Activated naive CD8-positive, alpha-beta T cell treated with anti-CD3 and anti-CD28 coated beads for 36 hours (primary cell): ENCODE results near the gene SPHKAP. TPM values are rescaled to one million over a fixed set of nuclear protein-coding genes. Genes with fewer than 3 reads are reported as not detected.
"Not testable (repeated sequence)": the region's sequence is repeated elsewhere in the genome, so short reads cannot be mapped to it uniquely, and the experiment has no call there.

Source experiments
- DNase-seq: peaks from one replicate; pipeline ENCODE4 v3.0.0; 2021
- H3K27ac Mint-ChIP-seq: one replicate; pipeline ENCODE4 v1.8.0; 2022; ENCODE audit warnings: mild to moderate bottlenecking, moderate library complexity, mixed read lengths
- H3K27me3 Mint-ChIP-seq: one replicate; pipeline ENCODE4 v1.8.0; 2022; ENCODE audit warnings: mild to moderate bottlenecking, mixed read lengths
- H3K36me3 Mint-ChIP-seq: one replicate; pipeline ENCODE4 v1.8.0; 2021; ENCODE audit warnings: mild to moderate bottlenecking, mixed read lengths
- H3K4me1 Mint-ChIP-seq: one replicate; pipeline ENCODE4 v1.8.0; 2021; ENCODE audit warnings: mixed read lengths
- H3K4me3 Mint-ChIP-seq: one replicate; pipeline ENCODE4 v1.8.0; 2022; ENCODE audit warnings: mild to moderate bottlenecking, moderate library complexity, mixed read lengths
- H3K9me3 Mint-ChIP-seq: one replicate; pipeline ENCODE4 v1.8.0; 2022; ENCODE audit warnings: mixed read lengths
- total RNA-seq, 2 experiments: library from RNA; stranded (reverse); gene quantifications; one replicate each; pipeline ENCODE4 v1.2.3, GENCODE V29; 2021

SPHKAP gene, protein sequence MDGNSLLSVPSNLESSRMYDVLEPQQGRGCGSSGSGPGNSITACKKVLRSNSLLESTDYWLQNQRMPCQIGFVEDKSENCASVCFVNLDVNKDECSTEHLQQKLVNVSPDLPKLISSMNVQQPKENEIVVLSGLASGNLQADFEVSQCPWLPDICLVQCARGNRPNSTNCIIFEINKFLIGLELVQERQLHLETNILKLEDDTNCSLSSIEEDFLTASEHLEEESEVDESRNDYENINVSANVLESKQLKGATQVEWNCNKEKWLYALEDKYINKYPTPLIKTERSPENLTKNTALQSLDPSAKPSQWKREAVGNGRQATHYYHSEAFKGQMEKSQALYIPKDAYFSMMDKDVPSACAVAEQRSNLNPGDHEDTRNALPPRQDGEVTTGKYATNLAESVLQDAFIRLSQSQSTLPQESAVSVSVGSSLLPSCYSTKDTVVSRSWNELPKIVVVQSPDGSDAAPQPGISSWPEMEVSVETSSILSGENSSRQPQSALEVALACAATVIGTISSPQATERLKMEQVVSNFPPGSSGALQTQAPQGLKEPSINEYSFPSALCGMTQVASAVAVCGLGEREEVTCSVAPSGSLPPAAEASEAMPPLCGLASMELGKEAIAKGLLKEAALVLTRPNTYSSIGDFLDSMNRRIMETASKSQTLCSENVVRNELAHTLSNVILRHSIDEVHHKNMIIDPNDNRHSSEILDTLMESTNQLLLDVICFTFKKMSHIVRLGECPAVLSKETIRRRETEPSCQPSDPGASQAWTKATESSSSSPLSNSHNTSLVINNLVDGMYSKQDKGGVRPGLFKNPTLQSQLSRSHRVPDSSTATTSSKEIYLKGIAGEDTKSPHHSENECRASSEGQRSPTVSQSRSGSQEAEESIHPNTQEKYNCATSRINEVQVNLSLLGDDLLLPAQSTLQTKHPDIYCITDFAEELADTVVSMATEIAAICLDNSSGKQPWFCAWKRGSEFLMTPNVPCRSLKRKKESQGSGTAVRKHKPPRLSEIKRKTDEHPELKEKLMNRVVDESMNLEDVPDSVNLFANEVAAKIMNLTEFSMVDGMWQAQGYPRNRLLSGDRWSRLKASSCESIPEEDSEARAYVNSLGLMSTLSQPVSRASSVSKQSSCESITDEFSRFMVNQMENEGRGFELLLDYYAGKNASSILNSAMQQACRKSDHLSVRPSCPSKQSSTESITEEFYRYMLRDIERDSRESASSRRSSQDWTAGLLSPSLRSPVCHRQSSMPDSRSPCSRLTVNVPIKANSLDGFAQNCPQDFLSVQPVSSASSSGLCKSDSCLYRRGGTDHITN (N-terminal part only)
- not detected for total RNA-seq

DNA sequence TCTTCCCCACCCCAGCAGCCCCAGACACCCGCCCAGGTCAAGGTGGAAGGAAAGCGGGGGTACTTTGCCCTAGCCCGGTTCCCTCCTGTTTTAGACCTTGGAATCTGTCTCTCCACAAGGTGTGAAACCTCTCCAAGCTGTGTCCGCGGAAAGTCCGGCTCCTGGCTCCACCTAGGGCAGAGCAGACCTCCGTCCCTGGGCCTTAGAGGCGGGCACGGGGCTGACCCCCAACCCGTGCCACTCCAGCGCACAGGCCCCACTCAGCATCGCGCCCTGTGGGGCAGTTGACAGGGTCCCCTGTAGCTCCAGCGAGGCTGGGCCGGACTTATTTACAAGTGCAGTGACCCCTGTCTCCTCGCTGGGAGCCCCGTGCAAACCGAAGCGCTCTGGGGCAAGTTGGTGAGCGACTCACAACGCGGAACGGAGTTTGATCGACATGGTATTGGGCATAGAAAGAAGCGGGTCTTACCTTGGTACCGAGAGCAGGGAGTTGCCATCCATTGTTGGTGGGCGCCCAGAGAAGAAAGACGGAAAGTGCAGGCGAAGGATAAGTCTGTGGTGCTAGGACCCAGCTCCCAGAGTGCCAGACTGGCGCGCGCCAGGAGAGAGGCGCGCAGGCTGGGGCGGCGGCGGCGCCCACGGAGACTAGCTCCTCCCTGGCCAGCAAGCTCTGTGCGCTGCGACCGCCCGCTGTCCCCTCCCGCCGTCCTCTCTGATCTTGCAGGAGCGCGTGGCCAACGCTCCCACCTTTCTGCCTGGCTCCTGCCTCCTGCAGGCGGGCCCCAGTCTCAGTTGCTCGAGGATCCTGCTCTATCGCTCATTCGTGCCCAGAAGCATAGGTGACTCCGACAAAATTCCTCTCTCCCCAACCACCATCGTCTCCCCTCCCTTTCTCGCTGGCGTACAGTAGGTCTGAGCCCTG lies at the start of gene SPHKAP:
Gene SPHKAP (minus strand): TSS at position 590 of the 922 bp plus-strand sequence. CDS start 89 bp downstream, at position 501.
- Mint-ChIP-seq H3K36me3 (peaks cover 3% of the 10 kb centered on the region), H3K4me1 (no peaks in the 10 kb centered on the region), H3K27me3 (peaks cover 19% of the 10 kb centered on the region), H3K9me3 (peaks cover 15% of the 10 kb centered on the region), H3K27ac (no peak within 1 kb of the TSS), H3K4me3 (no peak within 1 kb of the TSS)
- no peak for DNase-seq

DNA sequence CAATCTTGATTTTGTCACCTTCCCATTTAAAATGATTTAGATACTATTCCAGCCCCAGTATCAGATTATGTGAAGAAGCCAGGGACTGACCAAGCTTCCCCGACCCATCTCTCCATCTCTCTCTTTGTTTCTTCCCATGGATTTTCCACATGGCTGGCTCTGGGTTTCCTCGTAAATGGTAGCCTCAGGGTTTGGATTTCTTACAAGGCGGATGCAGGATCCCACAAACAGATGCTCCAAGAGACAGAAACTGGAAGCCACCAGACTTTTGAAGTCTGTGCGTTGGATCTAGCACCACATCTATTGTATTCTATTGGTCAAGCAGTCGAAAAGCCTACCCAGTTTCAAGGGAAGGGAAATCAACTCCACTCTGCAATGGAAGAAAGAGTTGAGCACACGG lies 46.0 kb upstream of the SPHKAP start:
- Mint-ChIP-seq H3K4me1 (no peaks in the 10 kb centered on the region), H3K27ac (no peak overlapping the region)

DNA sequence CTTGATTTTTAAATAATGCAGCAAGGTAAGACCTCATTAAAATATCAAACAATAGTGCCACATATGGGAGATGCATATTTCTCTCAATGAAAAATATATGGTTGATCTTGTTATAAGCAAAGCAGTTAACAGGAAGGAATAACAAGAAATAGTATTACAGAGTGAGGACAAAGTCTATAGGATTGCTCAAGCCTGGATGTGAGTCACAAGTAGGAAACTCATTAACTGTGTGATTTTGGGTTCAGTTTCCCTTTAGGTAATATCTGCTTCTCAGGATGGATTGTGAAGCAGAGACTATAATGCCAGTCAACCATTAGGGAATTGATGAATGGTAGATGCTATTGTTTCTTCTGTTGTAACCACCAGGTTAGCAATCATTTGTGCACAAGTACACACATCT lies 42.9 kb upstream of the SPHKAP start:
- Mint-ChIP-seq H3K4me3 (no peak overlapping the region), H3K9me3 (peaks cover 4% of the 10 kb centered on the region), H3K27ac (no peak overlapping the region), H3K36me3 (no peaks in the 10 kb centered on the region), H3K27me3 (no peaks in the 10 kb centered on the region), H3K4me1 (no peaks in the 10 kb centered on the region)
- DNase-seq = no peak

More for the DNA sequence above, 46.0 kb upstream of the SPHKAP start:
- H3K9me3 Mint-ChIP-seq = peaks cover 2% of the 10 kb centered on the region
- H3K4me3 Mint-ChIP-seq = no peak overlapping the region
- no peak for DNase-seq
- H3K27me3 Mint-ChIP-seq = no peaks in the 10 kb centered on the region
- no peaks in the 10 kb centered on the region for H3K36me3 Mint-ChIP-seq

DNA sequence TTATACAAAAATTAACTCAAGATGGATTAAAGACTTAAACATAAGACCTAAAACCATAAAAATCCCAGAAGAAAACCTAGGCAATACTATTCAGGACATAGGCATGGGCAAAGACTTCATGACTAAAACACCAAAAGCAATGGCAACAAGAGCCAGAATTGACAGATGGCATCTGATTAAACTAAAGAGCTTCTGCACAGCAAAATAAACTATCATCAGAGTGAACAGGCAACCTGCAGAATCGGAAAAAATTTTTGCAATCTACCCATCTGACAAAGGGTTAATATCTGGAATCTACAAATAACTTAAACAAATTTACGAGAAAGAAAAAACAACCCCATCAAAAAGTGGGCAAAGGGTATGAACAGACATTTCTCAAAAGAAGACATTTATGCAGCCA lies 37.1 kb upstream of the SPHKAP start:
- H3K27ac Mint-ChIP-seq, H3K27me3 Mint-ChIP-seq, H3K36me3 Mint-ChIP-seq, H3K4me1 Mint-ChIP-seq, H3K4me3 Mint-ChIP-seq, DNase-seq, H3K9me3 Mint-ChIP-seq: not testable (repeated sequence)

DNA sequence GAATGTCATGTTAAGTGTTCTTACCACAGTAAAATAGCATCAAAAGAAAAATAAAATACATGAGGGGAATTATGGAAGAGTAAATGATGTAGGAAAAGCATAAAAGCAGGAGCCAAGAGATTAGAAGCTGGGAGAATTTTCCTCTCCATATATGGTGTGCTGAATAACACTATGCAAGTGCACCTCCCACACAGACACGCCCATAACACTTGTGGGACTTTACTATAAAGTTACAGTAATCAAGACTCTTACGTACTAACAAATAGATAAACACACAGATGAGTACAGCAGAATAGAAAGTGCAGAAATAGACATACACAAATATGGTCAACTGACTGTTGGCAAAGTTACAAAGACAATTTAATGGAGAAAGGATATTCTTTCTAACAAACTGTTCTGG lies 16.0 kb upstream of the SPHKAP start:
- no peaks in the 10 kb centered on the region for H3K36me3 Mint-ChIP-seq
- no peaks in the 10 kb centered on the region for H3K27me3 Mint-ChIP-seq
- no peak overlapping the region for H3K27ac Mint-ChIP-seq
- no peak overlapping the region for H3K4me3 Mint-ChIP-seq
- no peaks in the 10 kb centered on the region for H3K4me1 Mint-ChIP-seq
- DNase-seq = no peak
- peaks cover 5% of the 10 kb centered on the region for H3K9me3 Mint-ChIP-seq

DNA sequence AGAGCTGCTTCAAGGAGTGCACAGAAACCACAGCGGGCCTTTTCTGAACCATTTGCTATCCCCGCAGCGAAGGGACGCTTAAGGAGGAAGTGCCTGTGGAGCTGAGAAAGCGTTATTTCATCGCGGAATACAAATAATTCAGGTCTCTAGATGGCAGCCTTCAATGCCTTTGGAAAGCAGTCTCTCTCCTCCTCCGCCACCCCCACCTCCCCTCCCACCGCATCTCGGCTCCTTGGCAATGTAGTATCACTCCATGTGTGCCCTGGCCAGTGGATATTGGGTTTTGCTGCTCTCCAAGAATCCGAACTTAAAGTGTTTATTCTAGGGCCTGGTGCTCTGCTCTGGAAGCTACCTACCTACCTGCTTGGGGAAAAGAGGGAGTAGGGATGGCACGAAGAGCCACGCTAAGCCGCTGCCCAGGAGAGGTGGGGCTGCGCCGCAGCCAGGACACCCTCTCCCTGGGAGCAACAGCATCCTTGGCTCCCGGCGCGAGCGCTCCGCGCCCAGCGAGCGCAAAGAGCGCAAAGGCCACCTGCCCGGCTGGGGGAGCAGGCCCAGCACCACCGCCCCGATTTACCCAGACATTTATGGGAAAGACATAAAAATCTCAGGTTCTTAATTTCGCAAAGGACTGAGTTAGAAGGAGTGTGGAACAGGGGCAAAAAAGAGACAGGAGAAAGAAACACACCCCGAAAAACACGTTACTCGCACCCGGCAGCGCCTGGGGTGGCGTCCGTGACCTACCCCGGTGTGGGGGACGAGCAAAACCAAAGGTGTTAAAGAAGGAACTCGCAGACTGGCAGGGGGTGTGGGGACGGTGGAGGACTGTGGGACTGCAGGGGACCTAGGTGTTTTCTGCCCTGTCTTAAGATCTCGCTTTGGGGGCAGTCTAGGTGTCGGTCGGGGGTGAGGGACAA lies 1.0 kb downstream of the SPHKAP start:
- H3K27me3 Mint-ChIP-seq = peaks cover 19% of the 10 kb centered on the region
- no peak for DNase-seq
- peaks cover 3% of the 10 kb centered on the region for H3K36me3 Mint-ChIP-seq
- peaks cover 14% of the 10 kb centered on the region for H3K9me3 Mint-ChIP-seq
- H3K4me3 Mint-ChIP-seq = no peak overlapping the region
- no peak overlapping the region for H3K27ac Mint-ChIP-seq
- no peaks in the 10 kb centered on the region for H3K4me1 Mint-ChIP-seq

DNA sequence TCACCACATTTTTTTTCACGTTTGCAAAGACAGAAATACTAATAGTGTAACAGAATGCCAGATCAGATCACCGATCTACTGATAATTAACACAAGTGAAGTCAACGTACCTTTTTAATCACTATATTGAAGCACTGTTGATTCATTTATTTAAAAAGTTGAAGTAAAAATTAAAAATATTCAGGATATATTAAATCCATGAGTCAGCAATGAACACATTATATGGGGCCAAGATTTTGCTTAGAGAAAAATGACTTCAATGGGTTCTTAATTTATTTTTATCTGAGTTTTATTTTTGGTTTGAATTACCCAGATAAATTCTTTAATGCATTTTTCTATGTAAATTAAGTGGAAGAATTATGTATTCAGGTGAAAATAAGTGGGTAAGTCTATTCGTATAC lies 14.2 kb downstream of the SPHKAP start:
- no peak for DNase-seq
- Mint-ChIP-seq H3K4me1 (no peaks in the 10 kb centered on the region), H3K27ac (no peak overlapping the region), H3K9me3 (no peaks in the 10 kb centered on the region), H3K36me3 (no peaks in the 10 kb centered on the region), H3K27me3 (no peaks in the 10 kb centered on the region), H3K4me3 (no peak overlapping the region)

DNA sequence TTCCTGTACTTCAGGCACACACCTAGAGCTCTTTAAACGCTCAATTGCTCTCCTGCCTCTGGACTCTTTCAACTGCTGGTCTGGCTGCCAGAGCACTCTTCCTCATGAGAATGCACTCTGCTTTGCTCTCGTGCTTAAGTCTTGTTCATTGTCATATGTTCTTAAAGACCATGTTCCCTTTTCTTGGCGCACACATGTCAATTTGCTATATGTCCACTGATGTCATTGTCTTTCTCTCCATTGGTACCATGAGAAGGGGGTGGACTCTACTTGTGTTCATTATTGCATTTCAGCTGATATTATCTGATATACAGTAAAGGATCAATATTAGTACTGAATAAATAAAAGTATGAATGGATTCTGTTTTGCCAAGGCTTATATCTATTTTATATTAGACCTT lies 16.8 kb downstream of the SPHKAP start:
- no peaks in the 10 kb centered on the region for H3K9me3 Mint-ChIP-seq
- no peaks in the 10 kb centered on the region for H3K4me1 Mint-ChIP-seq
- no peaks in the 10 kb centered on the region for H3K36me3 Mint-ChIP-seq
- H3K4me3 Mint-ChIP-seq = no peak overlapping the region
- no peak overlapping the region for H3K27ac Mint-ChIP-seq
- H3K27me3 Mint-ChIP-seq = no peaks in the 10 kb centered on the region
- no peak for DNase-seq

DNA sequence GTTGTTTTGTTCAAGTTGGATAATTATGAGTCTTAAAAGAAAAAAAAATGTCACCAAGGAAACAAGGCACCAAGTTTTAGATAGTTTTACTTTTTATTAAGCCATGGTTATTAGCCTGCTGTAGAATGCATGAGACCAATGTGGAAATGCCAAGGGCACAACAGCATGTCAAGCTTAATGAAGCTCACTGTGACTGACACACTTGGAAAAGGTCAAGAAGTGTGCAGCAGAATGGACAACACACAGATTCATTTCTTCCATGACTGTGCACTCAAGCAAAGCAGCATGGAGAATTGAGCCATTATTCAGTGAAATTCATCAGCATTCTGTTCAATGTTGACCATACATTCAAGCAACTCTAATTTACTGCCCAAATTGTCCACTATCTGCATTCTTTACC lies 23.6 kb downstream of the SPHKAP start:
- Mint-ChIP-seq H3K4me3 (no peak overlapping the region), H3K27me3 (no peaks in the 10 kb centered on the region), H3K36me3 (no peaks in the 10 kb centered on the region), H3K27ac (no peak overlapping the region), H3K4me1 (no peaks in the 10 kb centered on the region), H3K9me3 (peaks cover 6% of the 10 kb centered on the region)
- DNase-seq = no peak

DNA sequence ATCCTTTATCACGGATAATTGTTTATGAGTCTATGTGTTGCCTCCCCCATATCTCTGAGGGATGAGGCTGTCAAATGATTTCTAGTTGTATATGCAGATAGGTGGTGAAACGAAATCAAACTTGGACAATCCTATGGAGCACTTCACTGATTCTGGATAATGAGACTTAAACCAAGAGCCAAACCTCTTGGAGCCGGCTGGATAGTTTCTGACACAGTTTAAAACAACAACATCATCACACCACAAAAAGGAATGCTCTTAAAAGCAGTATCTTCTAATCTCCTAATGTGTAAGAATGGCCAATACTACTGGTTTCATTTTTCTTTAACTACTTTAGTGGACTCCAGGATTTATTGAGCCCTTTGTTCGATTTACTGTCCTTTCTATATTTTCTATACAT lies 36.5 kb downstream of the SPHKAP start:
- Mint-ChIP-seq H3K4me3 (no peak overlapping the region), H3K9me3 (no peaks in the 10 kb centered on the region), H3K27ac (no peak overlapping the region), H3K36me3 (no peaks in the 10 kb centered on the region), H3K4me1 (no peaks in the 10 kb centered on the region), H3K27me3 (no peaks in the 10 kb centered on the region)
- DNase-seq = no peak

DNA sequence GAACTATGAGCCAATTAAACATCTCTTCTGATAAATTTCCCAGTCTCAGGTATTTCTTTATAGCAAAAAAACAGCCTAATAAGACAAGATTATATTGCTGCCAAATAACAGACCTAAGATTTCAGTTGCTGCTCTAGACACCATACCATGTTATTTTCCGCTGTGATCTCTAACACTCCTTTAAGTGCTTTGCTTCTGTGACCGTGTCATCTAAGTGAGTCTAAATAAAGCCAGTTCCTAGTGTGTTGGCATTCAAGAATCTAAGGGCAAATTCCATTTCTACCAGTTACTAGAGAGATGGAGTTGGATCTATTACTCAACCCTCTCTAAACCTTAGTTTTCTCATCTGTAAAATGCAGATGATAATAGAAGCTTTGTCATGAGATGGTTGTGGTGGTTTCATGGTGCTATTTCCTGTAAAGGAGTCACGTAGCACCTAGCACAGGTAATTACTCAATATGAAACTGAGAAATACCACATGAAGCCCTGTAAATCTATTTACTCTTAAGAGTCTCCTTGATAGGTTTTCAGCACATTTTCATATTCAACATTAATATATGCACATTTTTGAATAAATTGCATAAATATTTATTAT lies 40.5 kb downstream of the SPHKAP start:
- DNase-seq = no peak
- Mint-ChIP-seq H3K36me3 (no peaks in the 10 kb centered on the region), H3K27ac (no peak overlapping the region), H3K4me3 (no peak overlapping the region), H3K27me3 (no peaks in the 10 kb centered on the region), H3K4me1 (no peaks in the 10 kb centered on the region), H3K9me3 (peaks cover 1% of the 10 kb centered on the region)

DNA sequence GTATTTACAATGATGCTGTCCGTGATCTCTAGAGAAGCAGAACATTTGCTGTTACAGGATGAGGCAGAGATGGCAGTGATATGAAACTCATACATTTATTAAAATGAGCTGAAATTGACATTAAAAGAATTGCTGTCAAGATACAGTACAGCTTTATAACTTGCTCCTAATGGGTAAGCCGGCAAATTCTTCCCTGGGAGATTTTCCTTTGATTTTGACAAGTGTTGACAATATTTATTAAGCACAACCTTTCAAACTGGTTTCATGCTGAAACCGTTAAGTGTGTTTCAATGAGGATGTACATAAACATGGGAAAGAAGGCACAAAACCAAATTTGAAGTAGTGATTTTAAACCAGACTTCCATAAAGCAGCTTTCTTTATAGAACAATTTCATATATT lies 45.5 kb downstream of the SPHKAP start:
- Mint-ChIP-seq H3K27me3 (no peaks in the 10 kb centered on the region), H3K36me3 (no peaks in the 10 kb centered on the region), H3K9me3 (peaks cover 5% of the 10 kb centered on the region), H3K4me3 (no peak overlapping the region), H3K4me1 (no peaks in the 10 kb centered on the region), H3K27ac (no peak overlapping the region)
- DNase-seq = no peak

DNA sequence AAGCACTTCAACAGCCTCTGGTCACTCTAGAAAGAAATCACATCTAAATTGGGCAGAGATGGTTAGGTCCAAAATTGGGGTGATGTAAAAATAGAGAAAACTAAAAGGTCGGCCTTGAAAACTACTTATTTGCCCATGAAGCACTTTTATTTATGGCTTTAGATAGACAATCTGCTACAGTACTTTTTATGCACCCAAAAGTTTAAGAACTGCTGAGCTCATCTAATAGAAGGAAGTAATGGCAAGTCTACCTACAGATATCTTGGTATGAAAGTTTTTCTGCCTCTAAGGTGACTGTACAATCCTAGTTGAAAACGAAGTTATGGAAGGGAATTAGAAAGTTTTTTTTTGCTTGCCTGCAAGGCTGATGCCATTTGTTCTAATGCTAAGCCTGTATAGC lies 46.2 kb downstream of the SPHKAP start:
- Mint-ChIP-seq H3K27me3 (no peaks in the 10 kb centered on the region), H3K4me3 (no peak overlapping the region), H3K27ac (no peak overlapping the region), H3K4me1 (no peaks in the 10 kb centered on the region), H3K36me3 (no peaks in the 10 kb centered on the region), H3K9me3 (peaks cover 5% of the 10 kb centered on the region)
- DNase-seq = no peak
